GM18511 (cell line): ENCODE measurements around the gene IQCH.

ENCODE experiments used
- ATAC-seq: cut with Tn5 transposase; IDR thresholded peaks from one replicate; pipeline ENCODE4 v1.9.1; 2021; ENCODE audit warnings: mild to moderate bottlenecking, moderate library complexity; ENCODE audit not compliant: unreplicated experiment

The IQCH gene

DNA sequence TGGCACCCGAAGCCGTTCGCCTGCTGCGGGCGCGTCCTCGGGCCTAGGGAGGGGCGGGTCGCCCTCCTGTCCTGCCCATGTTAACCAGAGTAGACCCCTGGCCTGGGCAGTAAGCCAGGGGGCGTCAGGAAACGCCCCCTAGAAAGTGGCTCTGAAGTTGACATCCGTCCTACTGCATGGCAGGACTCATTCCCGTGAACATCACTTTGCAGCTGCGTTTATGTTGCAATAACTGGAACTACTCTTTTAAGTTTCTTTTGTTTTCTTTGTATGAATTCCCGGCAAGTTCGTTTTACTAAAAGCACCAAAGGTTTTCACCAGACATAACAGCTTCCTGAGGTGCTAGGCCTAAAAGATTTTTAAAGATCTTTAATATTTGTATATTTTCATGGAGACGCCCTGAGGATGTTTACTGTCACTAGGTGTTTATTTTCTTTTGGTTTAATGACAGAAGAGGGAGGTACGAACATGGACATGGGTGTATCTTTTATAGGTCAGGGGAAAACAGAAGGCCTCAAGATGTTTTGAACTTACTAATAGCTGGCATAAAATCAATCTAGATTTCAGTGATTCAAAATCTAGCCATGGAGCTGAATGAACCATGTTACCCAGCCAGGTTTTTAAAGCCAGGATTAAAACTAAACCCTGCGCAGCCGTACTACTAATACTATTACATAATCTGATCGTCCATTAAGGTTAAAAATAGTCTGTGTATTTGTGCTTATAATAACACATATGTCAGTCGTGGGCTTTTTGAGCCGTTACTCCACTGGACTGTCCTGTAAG lies 267.4 kb downstream of the IQCH start:
- no peak for ATAC-seq

DNA sequence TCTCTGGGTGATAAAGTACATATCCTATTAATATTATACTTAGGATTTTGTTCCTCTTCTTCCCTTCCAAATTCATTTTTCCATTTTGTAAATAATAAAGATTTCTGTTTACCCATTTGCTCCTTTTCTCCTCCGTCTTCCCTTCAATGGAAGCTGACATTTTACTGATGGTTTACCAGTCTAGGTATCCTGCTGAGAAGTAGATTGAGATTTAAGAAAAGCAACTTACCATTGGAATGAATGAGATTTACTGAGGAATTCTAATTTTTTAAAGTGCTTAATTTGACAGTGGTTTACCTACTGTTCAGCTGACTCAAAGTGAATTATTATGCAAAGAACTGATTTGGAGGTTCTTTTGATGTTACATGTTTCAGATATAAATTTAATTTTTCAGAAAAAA lies 268.7 kb downstream of the IQCH start:
- ATAC-seq: no peak

DNA sequence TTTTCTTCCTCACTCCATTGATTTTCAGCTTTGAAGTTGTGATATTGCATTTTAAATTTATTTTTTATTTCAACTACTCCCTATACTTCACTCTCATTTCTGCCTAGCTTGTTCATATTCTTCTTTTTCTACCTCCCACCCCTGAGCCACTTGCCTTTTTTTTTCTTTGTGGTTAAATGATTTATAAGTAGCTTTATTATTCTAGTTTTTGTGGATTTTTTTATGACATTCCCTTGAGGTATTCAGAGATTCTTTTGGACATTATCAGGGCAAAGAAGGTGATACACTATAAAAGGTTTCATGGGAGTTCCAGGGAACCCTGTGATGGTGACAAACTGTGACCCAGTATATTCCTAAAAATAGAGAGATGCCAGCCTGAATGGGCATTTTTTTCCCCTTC lies 269.6 kb downstream of the IQCH start:
- no peak for ATAC-seq

DNA sequence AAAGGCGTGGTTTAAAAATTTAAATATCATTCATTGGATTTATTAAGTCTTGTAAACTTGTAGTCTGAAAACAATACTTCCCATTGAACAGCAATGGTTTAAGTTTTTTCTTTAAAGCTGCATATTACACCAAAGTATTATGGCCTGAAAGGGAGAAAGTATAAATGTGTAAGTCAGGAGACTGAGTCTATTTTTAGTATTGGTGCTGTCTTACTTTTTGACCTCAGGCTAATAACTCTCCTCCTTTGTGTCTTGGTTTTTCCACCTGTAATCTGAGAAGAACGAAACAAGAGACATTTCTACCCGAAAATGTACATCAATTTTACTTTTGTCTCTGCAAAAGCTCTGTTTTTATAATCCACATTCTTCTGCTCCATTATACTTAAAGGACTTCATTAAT lies 273.9 kb downstream of the IQCH start:
- no peak for ATAC-seq

DNA sequence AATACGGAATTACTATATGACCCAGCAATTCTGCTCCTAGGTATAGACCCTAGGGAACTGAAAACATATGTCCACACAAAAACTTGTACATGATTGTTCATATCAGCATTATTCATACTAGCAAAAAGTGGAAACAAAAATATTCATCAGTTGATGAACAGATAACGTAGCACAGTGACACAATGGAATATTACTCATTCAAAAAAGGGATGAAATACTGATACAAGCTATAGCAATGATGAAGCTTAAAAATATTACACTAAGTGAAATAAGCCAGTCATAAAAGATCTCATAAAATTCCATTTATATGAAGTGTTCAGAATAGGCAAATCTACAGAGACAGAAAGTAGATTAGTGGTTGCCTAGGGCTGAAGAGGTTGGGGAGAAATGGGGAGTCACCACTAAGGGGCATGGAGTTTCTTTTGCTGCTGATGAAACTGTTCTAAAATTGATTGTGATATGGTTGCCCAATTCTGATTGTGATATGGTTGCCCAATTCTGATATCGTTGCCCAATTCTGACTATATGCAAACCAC lies 276.9 kb downstream of the IQCH start:
- no peak for ATAC-seq

DNA sequence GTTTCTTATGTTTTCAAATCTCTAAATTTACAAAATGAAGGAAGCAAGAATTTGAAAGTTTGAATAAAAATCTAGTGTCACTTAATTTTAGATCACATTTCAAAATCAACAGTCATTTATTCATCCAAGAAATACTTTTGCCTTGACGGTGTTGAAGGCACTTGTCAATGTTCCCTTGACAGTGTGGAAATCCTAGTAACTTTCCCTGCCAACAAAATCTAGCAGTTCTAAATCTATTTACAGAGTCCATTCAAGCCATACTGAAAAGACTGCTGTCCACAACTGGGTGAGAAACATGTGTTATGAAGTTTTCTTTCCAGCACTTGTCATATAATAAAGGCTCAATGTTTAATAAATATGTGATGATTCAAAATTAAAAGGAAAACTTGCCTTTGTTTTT lies 279.3 kb downstream of the IQCH start:
- no peak for ATAC-seq

DNA sequence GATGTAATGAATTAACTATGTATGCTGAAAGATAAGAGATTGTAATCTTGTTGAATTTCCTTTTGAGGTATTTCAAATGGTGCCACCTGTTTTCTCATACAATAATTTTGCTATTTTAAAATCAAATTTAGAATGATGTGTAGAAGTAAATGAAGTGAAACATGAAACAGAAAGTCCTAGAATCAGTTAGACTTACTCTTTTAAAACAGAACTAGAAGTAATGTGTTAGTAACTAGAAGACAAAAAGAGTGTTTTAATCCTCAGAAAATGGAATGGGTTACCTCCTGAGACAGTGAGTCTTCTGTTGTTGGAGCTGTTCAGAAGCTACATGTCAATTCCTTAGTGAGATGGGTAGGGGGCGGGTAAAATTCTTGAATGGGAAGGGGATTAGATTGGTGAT lies 279.8 kb downstream of the IQCH start:
- no peak for ATAC-seq

DNA sequence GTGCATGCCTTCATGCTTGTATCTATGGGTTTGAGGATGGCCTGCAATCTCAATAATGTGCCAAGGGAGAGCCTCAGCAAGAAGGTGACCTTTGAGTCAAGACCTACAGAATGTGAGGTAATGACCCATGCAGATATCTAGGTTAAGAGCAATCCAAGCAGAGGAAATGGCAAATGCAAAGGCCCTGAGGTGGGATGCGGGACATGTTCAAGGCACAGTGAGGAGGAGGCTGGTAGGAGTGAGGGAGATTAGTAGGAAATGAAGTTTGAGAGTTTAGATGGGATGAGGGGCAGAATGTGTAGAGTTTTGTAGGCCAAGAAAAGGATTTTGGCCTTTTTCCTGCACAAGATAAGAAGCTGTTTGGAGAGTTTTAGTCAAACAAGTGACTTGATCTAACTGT lies 283.2 kb downstream of the IQCH start:
- no peak for ATAC-seq

DNA sequence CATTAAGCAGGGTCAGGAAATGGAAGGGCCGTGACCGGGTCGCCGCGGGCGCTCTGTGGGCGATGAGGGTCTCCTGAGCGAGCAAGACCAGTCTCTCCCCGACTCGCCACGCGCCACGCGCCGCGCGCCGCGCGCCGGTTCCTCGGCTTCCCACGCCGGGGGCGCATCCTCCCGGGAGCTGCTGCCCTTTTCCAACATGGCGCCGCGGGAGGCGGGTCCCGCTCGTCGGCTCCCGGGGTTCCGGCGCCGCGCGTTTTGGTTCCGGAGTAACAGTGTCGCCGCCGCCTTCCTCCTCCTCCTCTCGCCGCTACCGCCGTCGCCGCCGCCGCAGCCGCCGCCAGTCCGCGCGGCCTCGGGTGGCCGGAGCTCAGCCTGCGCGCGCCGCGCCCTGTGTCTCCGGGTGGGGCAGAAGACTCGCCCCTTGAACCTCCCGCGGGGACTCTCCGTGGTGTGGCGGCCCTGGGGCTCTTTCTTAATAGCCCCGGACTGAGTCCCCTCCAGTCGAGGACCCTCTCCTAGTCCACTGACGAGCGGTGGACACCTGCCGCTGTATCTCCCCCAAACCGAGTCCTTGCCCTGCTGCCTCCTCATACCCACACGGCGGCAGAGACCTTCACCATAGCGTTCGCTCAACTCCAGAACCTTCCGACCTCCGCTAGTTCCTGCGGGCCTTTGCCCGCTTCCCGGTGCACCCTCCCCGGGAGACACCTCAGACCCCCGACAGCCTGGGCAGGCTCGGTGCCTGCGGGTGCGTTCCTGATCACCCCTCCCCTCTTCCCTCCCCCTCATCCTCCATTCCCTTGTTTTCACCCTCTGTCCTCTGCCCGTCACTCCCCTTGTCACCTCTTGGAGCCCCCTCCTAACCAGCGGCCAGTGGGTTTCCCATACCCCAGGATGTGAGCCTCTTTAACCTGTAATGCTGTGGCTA lies 288.1 kb downstream of the IQCH start, which contains the start of gene MAP2K5:
Gene MAP2K5 (plus strand): TSS at position 284 of the 928 bp plus-strand sequence. CDS start 633 bp downstream, at position 917.
- ATAC-seq: peak; percentile 52

DNA sequence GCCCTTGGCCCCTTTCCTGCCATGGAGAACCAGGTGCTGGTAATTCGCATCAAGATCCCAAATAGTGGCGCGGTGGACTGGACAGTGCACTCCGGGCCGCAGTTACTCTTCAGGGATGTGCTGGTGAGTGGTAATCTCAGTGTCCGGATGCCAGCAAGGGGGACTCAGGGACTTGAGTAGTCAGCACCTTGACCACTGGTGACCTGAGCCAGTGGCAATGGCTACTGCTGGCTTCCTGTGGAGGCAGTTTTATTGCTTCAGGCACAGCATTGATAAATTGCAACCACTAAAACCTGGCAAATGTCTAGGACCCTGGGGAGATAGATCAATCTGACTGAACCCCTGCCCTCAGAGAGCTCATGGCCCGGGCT lies 288.7 kb downstream of the IQCH start:
- no peak for ATAC-seq

DNA sequence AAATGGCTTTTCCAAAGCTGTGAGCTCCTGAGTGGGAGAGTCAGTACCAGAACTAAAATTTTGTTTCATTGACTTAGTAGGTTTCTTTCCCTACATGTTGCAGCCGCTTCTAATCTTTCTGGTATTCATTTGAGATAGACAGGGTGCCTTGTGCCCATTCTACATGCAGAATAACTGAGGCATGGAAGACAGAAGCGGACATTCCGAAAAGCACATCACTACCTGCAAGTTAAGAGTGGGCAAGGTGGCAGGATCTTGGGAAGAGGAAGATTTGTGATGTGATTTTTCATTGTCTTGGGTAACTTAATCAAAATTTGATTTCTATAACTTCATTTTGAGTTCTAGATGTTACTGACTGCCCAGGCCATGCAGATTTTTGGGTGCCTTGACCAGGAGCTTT lies 289.9 kb downstream of the IQCH start:
- no peak for ATAC-seq

DNA sequence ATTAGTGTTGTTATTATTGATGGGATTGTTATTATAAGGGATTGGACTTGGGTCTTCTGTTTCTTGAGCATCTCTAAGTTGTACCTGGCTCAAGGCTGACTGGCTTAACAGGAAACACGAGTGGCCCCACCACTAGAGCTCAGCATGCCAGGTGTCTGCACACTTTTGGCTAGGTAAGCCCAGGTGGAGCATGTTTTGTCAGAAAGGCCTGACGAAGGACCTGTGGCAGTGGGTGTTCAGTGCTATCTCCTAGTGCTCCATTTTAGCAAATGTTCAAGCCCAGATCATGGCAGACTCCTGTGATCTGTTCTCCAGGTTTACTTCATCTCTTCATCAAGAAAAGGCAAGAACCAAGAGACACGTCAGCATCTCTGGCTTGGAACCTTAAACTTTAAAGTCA lies 291.3 kb downstream of the IQCH start:
- no peak for ATAC-seq

DNA sequence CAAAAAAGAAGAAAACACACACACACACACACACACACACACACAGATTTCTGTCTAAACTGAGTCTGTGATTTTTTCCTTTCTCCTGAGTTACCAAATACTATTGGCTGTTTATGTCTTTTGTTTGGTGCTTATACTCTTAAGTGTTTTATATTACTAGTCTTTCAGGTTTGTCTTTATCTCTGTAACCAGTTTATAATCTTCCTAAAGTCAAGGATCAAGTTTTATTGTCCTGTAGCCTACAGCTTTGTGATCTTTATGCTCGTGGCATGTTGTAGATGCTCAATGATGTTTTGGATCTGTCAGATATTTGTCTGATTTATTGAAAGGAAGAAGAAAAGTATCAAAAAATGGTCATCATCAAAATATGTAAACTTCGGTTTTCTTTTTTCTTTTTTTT lies 292.5 kb downstream of the IQCH start:
- no peak for ATAC-seq

DNA sequence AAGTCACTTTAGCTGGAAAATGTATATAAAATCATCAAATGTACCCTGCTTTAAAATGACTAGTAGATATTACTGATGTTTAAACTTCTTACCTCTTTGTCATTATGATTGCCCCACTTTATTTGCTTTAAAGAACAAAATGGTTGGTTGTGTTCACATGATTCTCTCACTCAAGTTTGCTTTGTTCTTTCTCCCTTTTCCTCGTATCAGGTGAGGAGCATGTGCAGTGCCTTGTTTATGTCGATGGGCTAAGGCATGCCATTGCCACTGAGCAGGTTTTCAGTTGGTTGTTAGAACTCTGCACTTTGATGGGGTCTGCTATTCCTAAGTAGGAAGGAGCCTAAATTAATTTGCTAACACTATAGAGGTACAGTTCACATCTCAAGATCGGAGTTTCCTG lies 293.2 kb downstream of the IQCH start:
- ATAC-seq: no peak

DNA sequence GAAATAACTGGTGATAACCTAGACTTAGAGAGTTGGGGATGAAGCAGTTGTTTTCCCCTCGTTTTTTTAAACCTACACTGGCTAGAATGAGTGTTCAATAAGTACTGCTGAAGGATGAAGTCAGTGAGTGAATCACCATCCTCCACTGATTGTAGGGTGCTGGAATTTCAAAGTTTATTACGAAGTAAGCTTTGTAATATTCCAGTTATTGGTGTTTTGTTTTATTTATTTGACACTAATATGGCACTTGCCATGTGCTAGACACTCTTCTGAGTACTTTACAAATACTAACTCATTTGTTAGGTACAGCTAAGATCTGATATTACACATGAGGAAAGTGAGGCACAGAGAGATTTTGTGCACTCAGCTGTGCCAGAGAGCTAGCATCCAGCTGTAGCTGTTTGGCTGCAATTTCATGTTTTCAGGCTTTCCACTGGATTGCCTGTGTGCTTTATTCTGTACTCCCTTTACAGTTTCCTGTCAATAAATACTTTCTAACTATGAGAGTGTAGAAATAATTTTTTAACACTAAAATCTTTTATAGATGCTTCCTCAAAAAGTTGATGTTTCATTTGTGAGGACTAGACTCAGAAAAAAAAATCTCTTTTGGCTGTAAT lies 293.8 kb downstream of the IQCH start:
- ATAC-seq: no peak

DNA sequence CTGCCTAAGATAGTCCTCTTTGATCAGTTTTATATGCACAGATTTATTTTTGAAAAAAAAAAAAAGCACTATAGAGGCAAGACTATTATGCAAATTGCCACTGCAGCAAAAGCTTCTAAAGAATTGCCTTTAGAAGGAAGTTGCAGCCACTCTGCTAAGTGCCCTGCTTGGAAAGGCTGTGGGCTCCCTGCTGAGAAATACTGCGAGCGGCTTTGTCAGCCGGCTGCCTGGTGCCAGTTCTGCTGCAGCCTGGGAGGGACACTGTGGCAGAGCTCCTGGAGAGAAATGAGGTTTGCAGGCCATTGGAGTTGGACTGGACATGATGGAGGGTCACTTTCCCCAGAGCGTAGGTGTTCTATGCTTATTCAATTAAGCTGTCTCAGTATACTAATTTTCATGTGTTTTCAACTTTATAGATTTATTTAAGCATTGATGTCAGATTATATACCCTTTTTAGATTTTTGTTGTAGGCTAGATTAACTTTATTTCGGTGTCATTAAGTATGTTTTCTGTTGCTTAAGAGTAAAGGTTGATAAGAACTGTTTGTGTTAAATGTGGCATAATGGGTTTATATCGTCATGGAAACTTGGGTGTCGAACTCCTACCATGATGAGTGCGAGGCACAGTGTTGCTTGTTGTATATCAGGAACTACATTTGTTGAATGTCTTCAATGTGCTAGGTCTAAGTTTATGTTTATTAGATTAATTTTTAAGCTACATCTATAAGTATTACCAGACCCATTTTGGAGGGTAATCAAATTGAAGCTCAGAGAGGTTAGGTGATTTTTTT lies 294.5 kb downstream of the IQCH start:
- no peak for ATAC-seq

DNA sequence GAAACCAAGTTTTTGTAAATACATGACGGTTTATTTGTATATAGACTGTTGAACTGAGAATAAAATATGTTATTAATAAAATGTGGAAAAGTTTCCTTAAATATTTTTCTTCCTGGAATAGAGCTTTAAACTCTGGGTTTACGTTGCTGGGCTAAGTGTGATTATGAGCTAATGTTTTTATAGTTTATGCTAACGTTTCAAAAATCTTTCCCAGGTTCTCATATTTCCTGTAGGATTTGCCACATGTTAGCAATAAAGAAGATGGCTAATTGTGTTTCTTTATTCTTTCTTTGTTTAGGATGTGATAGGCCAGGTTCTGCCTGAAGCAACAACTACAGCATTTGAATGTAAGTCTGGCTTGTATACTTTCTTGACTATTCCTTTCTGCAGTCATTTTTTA lies 295.1 kb downstream of the IQCH start:
- ATAC-seq: no peak

DNA sequence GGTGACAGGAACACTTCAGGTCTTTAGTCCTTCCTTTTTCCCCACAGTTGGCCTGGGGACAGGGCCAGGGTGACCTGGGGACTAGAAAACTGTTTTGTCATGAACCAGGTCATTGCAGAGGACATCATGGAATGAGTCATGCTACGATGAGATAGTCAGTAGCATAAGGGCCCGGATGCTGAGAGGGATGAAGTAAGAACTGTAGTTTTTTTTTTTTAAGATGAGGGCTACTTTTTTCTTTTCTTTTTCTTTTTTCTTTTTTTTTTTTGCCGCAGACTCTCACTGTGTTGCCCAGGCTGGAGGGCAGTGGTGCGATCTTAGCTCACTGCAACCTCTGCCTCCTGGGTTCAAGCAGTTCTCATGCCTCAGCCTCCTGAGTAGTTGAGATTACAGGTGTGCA lies 295.9 kb downstream of the IQCH start:
- ATAC-seq: no peak

DNA sequence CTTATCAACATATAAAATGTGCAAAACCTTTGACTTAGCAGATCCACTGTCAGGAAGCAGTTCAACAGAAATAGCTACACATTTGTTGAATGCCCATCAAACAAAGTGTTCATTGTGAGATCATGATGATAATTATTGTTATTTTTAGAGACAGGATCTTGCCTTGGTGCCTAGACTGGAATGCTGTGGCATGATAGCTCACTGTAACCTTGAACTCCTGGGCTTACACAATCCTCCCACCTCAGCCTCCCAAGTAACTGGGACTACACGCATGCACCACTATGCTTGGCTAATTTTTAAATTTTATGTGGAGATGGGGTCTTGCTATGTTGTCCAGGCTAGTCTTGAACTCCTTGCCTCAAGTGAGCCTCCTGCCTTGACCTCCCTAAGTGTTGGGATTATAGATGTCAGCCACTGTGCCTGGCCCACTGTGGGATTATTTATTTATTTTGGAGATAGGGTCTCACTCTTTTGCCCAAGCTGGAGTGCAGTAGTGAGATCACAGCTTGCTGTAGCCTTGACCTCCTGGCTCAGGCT lies 296.7 kb downstream of the IQCH start:
- no peak for ATAC-seq
